ENCODE data around the gene PRAMEF12.

The PRAMEF12 gene

DNA sequence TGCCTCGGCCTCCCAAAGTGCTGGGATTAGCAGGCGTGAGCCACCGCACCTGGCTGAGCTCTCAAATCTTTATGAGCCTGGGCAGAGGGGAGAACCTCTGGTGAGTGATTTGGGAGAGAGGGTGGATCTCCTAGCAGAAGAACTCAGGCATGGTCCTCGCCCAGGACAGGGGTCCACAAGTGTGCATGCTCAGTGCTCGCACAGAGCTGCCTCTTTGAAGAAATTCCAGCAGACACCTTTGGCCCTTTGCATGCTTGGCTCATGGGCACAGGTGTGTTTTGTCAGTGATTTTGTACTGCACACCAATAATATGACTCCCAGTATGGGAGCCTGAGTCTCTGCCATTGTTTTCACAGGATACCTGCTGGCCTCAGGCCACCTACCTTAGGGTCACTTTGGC is 11.8 kb upstream of the PRAMEF12 start:
- TF ChIP-seq, protein P1, sequence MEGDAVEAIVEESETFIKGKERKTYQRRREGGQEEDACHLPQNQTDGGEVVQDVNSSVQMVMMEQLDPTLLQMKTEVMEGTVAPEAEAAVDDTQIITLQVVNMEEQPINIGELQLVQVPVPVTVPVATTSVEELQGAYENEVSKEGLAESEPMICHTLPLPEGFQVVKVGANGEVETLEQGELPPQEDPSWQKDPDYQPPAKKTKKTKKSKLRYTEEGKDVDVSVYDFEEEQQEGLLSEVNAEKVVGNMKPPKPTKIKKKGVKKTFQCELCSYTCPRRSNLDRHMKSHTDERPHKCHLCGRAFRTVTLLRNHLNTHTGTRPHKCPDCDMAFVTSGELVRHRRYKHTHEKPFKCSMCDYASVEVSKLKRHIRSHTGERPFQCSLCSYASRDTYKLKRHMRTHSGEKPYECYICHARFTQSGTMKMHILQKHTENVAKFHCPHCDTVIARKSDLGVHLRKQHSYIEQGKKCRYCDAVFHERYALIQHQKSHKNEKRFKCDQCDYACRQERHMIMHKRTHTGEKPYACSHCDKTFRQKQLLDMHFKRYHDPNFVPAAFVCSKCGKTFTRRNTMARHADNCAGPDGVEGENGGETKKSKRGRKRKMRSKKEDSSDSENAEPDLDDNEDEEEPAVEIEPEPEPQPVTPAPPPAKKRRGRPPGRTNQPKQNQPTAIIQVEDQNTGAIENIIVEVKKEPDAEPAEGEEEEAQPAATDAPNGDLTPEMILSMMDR (IDR thresholded peaks at IDR 0.05; ENCODE audit: insufficient read depth, low read length, poor library complexity, severe bottlenecking) = no peak
- Histone ChIP-seq H3K27me3 (replicated peaks; ENCODE audit: control insufficient read depth, insufficient read depth, low read length) (peaks cover under 1% of the 10 kb centered on the region), H3K4me3 (replicated peaks; ENCODE audit: low read depth, low read length) (no peak overlapping the region), H3K36me3 (ENCODE audit: control insufficient read depth, insufficient read depth, low read length) (no peaks in the 10 kb centered on the region)
- DNase-seq (ENCODE audit: extremely low read depth, insufficient read length) = no peak

DNA sequence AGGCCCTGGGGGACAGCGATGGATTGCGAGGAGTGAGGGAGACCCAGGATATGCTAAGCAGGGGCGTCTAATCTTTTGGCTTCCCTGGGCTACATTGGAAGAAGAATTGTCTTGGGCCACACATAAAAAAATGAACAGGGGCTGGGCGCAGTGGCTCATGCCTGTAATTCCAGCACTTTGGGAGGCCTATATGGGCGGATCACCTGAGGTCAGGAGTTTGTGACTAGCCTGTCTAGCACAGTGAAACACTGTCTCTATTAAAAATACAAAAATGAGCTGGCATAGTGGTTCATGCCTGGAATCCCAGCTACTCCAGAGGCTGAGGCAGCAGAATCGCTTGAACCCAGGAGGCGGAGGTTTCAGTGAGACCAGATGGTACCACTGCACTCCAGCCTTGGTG is 10.8 kb upstream of the PRAMEF12 start:
- no peaks in the 10 kb centered on the region; the same call in 1 of the 2 replicates for H3K27me3 ChIP-seq (replicated peaks; ENCODE audit: control insufficient read depth, insufficient read depth, low read length)
- H3K4me3 ChIP-seq (replicated peaks; ENCODE audit: low read depth, low read length) = no peak overlapping the region
- no peak for DNase-seq (ENCODE audit: extremely low read depth, insufficient read length)
- TF ChIP-seq, protein P1 (IDR thresholded peaks at IDR 0.05; ENCODE audit: insufficient read depth, low read length, poor library complexity, severe bottlenecking) = no peak
- H3K36me3 ChIP-seq (ENCODE audit: control insufficient read depth, insufficient read depth, low read length) = no peaks in the 10 kb centered on the region

DNA sequence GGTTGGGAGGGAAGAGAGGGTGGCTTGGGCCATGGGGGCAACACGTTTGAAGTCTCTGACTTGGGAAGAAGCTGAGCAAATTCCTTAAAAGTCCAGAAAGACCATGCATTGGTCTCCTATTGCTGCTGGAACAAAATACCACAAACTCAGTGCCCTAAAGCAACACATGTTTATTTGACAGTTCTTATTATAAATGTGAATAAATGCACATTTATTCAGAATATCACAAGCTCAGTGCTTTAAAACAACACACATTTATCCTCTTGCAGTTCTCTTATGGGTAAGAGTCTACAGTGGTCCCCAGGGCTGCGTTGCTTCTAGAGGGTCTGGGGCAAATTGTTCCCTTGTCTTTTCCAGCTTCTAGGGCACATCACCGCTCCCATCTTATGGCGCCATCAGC is 10.1 kb upstream of the PRAMEF12 start:
- DNase-seq (ENCODE audit: extremely low read depth, insufficient read length) = no peak
- TF ChIP-seq, protein P1 (IDR thresholded peaks at IDR 0.05; ENCODE audit: insufficient read depth, low read length, poor library complexity, severe bottlenecking) = no peak

DNA sequence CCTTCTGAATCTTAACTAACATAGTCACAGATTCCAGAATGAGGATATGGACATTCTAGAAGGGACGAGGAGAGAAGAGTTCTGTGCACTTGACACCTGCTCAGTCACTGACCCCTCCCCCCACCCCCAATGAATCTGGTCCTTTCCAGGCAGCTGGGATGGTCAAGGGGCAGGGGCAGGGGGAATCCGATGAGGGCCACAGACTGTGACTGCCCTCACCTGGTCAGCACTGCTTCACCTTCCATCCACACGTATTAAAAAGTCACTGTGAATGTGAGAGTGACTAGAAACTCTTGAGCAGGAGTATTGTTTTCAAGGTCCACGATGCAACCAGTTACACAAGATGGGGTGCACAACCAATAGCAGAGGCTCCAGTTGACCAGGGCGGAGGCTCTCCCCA is 9.5 kb upstream of the PRAMEF12 start:
- TF ChIP-seq, protein P1 (IDR thresholded peaks at IDR 0.05; ENCODE audit: insufficient read depth, low read length, poor library complexity, severe bottlenecking) = no peak
- Histone ChIP-seq H3K36me3 (ENCODE audit: control insufficient read depth, insufficient read depth, low read length) (no peaks in the 10 kb centered on the region), H3K4me3 (replicated peaks; ENCODE audit: low read depth, low read length) (no peak overlapping the region), H3K27me3 (replicated peaks; ENCODE audit: control insufficient read depth, insufficient read depth, low read length) (no peaks in the 10 kb centered on the region)
- DNase-seq (ENCODE audit: extremely low read depth, insufficient read length) = no peak

More for the DNA sequence above, 10.1 kb upstream of the PRAMEF12 start:
- no peaks in the 10 kb centered on the region for H3K27me3 ChIP-seq (replicated peaks; ENCODE audit: control insufficient read depth, insufficient read depth, low read length)
- H3K4me3 ChIP-seq (replicated peaks; ENCODE audit: low read depth, low read length) = no peak overlapping the region
- no peaks in the 10 kb centered on the region for H3K36me3 ChIP-seq (ENCODE audit: control insufficient read depth, insufficient read depth, low read length)

DNA sequence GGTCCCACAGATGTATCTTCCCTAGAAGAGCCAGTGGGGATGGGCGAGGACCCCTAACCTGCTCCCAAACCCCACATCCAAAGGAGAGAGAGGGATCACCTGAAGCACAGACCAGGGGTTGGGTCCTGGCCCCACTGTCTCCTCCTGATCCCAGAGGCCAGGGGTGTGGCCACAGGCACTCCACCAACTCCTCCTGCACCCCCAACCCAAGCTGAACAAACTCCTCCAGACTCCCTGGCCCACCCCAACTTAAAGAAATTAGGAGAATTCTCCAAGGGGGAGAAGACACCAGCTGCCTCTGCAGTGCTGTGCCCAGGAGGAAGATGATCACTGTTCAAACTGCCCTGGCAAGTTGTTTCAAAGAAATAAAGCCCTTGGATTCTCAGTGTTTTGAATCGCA is 4.5 kb upstream of the PRAMEF12 start:
- no peaks in the 10 kb centered on the region for H3K36me3 ChIP-seq (ENCODE audit: control insufficient read depth, insufficient read depth, low read length)
- DNase-seq (ENCODE audit: extremely low read depth, insufficient read length) = no peak
- TF ChIP-seq, protein P1 (IDR thresholded peaks at IDR 0.05; ENCODE audit: insufficient read depth, low read length, poor library complexity, severe bottlenecking) = no peak
- no peaks in the 10 kb centered on the region; the same call in 1 of the 2 replicates for H3K27me3 ChIP-seq (replicated peaks; ENCODE audit: control insufficient read depth, insufficient read depth, low read length)
- H3K4me3 ChIP-seq (replicated peaks; ENCODE audit: low read depth, low read length) = no peak overlapping the region

DNA sequence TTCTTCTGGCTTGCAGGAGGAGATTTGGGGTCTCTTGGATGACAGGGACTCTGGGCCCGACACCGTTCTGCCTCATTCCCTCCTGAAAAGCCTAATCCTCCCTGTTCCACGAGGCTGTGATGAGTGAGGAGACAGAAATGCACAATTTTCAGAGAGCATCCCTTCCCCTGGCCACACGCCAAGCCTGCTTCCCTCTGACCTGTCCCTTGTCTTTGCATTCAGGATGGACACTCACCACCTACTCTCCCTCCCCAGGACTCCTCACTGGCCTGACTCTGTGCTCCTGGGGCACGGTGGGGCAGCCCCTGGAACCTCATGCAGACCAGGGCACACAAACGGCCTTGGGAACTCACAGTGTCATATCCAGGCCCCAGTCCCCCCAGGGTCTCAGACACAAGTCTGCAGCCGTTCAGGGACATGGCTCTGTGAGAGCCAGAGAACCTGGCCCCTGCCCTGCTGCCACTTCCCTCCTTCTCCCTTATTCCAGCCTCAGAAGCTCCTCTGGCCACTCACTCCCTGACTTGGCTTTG is 3.5 kb upstream of the PRAMEF12 start:
- TF ChIP-seq, protein P1 (IDR thresholded peaks at IDR 0.05; ENCODE audit: insufficient read depth, low read length, poor library complexity, severe bottlenecking) = no peak
- Histone ChIP-seq H3K36me3 (ENCODE audit: control insufficient read depth, insufficient read depth, low read length) (no peaks in the 10 kb centered on the region), H3K27me3 (replicated peaks; ENCODE audit: control insufficient read depth, insufficient read depth, low read length) (no peaks in the 10 kb centered on the region; the same call in none of the 2 replicates), H3K4me3 (replicated peaks; ENCODE audit: low read depth, low read length) (no peak overlapping the region)
- DNase-seq (ENCODE audit: extremely low read depth, insufficient read length) = no peak

All from GM06990 (cell line).